ENCODE results near the gene ZNF324.

Gene ZNF324

GRCh38 chr19:58455306-58455705 is 11.6 kb upstream of the ZNF324 start:
- TF ChIP-seq POLR2AphosphoS5 (IDR thresholded peaks at IDR 0.05; ENCODE audit: low read depth, low read length) (no peak), TAF1 (IDR thresholded peaks at IDR 0.05; ENCODE audit: borderline replicate concordance, insufficient read depth, low read length) (no peak), REST (IDR thresholded peaks at IDR 0.05; ENCODE audit: insufficient read depth in 1 of 2, low read depth in 2 of 2, low read length in 2 of 2) (no peak), SIN3A (IDR thresholded peaks at IDR 0.05; ENCODE audit: borderline replicate concordance, insufficient read depth, low read length) (no peak), FOXP2 (optimal IDR thresholded peaks at IDR 0.05; ENCODE audit: borderline replicate concordance, extremely low read depth, extremely low read length, insufficient read depth) (no peak)

GRCh38 chr19:58456111-58456510 is 10.8 kb upstream of the ZNF324 start:
- TF ChIP-seq FOXP2 (optimal IDR thresholded peaks at IDR 0.05; ENCODE audit: borderline replicate concordance, extremely low read depth, extremely low read length, insufficient read depth) (no peak), REST (IDR thresholded peaks at IDR 0.05; ENCODE audit: insufficient read depth in 1 of 2, low read depth in 2 of 2, low read length in 2 of 2) (no peak), TAF1 (IDR thresholded peaks at IDR 0.05; ENCODE audit: borderline replicate concordance, insufficient read depth, low read length) (no peak), SIN3A (IDR thresholded peaks at IDR 0.05; ENCODE audit: borderline replicate concordance, insufficient read depth, low read length) (no peak), POLR2AphosphoS5 (IDR thresholded peaks at IDR 0.05; ENCODE audit: low read depth, low read length) (no peak)

GRCh38 chr19:58460039-58460438 is 6.8 kb upstream of the ZNF324 start:
- TF ChIP-seq REST (IDR thresholded peaks at IDR 0.05; ENCODE audit: insufficient read depth in 1 of 2, low read depth in 2 of 2, low read length in 2 of 2) (no peak), SIN3A (IDR thresholded peaks at IDR 0.05; ENCODE audit: borderline replicate concordance, insufficient read depth, low read length) (no peak), TAF1 (IDR thresholded peaks at IDR 0.05; ENCODE audit: borderline replicate concordance, insufficient read depth, low read length) (no peak), FOXP2 (optimal IDR thresholded peaks at IDR 0.05; ENCODE audit: borderline replicate concordance, extremely low read depth, extremely low read length, insufficient read depth) (no peak), POLR2AphosphoS5 (IDR thresholded peaks at IDR 0.05; ENCODE audit: low read depth, low read length) (no peak)

GRCh38 chr19:58466089-58466759 is 656 bp upstream of the ZNF324 start:
- TF ChIP-seq REST (IDR thresholded peaks at IDR 0.05; ENCODE audit: insufficient read depth in 1 of 2, low read depth in 2 of 2, low read length in 2 of 2) = no peak
- TF ChIP-seq TAF1 (IDR thresholded peaks at IDR 0.05; ENCODE audit: borderline replicate concordance, insufficient read depth, low read length) = no peak
- TF ChIP-seq POLR2AphosphoS5 (IDR thresholded peaks at IDR 0.05; ENCODE audit: low read depth, low read length) = no peak
- TF ChIP-seq SIN3A (IDR thresholded peaks at IDR 0.05; ENCODE audit: borderline replicate concordance, insufficient read depth, low read length) = no peak
- no peak for TF ChIP-seq FOXP2 (optimal IDR thresholded peaks at IDR 0.05; ENCODE audit: borderline replicate concordance, extremely low read depth, extremely low read length, insufficient read depth)
